Left lobe of liver (tissue), 2 donors: ENCODE results near the gene MED27. TPM values are rescaled to one million over a fixed set of nuclear protein-coding genes. Genes with fewer than 3 reads are reported as not detected.

ENCODE experiments used
- ATAC-seq: fragments of 200-7000 bp; cut with Tn5 transposase; one replicate; pipeline ENCODE4 v1.9.1; 2020; ENCODE audit warnings: mild to moderate bottlenecking, moderate library complexity
- DNase-seq: peaks from one replicate; pipeline ENCODE4 v3.0.0-alpha.2; 2020; ENCODE audit warnings: low spot score
- total RNA-seq: library from RNA; stranded (reverse); gene quantifications from one replicate; pipeline ENCODE4 v1.2.1, GENCODE V29; 2021
- donor health status: DM: no; HTN: no; CAD: no; lungs with moderate emphysema.
- donor health status: DM: no; HTN: yes; CAD: no.

Gene MED27
- total RNA-seq, 1 donor from 2014 or later, result 4.8 TPM

- no peak for ATAC-seq
- DNase-seq, result no peak
Observed at GRCh38 chr9:131891598-131891997, 188.1 kb downstream of the MED27 start.

- ATAC-seq (peak; percentile 25), DNase-seq (no peak)
Observed at GRCh38 chr9:131889437-131890251, 190.0 kb downstream of the MED27 start.

DNA sequence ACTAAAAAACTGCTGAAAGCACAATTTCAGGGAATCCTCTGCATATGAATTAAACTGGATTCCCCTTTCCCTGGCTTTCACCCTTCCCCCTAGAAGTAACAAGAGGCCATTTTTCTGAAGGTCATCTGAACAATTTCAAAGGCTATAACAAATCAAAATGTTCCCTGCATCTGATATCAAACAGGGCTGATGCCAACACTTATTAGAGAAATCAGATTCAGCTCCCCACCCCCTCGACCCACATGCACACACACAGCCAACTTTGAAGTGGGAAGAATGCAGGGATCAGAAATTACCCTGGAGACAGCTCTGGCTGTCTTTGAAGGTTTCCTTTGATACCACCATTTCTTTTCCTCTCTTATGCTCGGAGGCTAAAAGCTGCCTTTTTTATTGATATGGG lies 190.7 kb downstream of the MED27 start:
- DNase-seq (no peak), ATAC-seq (no peak)

DNA sequence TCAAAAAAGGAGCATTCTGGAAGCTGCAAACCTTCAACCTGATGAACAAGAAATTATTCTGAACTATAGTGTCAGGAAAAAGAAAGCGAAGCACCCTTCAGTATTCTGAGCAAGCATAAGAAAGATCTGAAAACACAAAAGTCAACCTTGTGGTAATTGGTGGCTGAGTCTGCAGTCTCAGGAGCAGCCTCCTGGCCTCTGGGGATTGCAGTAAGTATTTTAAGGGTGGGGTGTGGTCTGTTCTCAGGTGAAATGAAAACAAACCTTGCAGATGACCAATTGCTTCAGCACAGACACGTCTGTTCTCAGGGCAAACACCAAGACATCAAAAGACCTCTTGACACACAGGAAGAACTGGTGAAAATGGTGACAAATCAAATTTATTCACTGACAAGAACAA lies 192.0 kb downstream of the MED27 start:
- ATAC-seq, result no peak
- no peak for DNase-seq

- DNase-seq (no peak), ATAC-seq (no peak)
Observed at GRCh38 chr9:131886826-131887225, 192.8 kb downstream of the MED27 start.

DNA sequence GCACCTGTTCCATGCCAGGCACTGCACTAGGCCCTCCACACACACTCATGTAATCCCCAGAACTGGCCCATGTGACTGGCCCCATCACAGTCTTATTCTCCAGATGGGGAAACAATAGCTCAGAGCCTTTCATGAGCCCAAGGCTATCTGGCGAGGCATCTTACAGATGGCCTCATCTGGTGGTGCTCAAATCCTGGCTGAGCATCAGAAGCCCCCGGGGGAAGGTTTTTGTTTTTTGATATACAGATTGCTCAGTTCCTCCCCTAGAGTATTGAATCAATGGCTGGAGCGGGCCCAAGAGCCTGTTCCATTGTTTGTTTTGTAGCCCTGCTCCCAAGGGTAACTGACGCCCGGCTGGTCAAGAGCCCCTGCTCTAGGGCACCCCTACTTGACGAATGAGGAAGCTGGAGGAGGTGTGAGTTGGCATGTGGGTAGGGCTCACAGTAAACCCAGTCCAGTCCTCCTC lies 194.5 kb downstream of the MED27 start:
- ATAC-seq, result no peak

DNA sequence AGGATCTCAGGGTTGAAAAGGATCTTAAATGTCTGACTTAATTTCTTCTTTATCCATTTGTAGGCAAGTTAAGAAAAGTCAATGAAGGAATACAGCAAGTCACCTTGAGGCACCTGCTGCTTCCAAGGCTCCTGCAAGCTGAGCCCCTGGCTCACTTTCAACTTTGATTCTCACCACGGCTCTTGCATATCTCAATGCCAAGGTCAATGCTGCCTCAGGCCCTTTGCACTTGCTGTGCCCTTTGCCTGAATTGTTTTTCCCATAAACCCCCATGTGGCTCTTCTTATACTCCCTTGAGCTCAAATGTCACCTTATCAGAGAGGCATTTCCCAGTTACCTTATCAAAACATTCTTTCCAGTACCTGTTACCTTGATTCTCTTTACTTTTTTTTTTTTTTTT lies 195.4 kb downstream of the MED27 start:
- DNase-seq, result no peak
- ATAC-seq, result no peak

More for the DNA sequence above, 194.5 kb downstream of the MED27 start:
- DNase-seq, result no peak

- DNase-seq (no peak), ATAC-seq (no peak)
Observed at GRCh38 chr9:131880833-131881583, 198.7 kb downstream of the MED27 start.

DNA sequence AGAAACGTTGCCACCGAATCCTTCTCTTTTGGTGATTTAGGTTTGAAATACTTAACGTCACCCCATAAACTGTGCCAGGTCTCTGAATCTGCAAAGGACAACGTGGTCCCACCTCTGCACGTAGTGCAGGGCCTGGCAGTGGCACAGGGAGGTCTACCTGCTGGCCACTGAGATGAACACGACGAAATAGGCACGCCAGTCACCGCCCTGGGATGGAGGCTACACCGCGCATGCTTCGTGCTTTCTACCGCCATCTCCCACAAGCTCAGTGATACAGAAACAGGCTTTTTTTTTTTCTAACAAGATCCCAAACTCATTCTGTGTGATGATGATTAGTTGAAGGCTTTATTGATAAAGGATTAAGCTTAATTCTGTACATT lies 199.8 kb downstream of the MED27 start:
- ATAC-seq (no peak), DNase-seq (no peak)

DNA sequence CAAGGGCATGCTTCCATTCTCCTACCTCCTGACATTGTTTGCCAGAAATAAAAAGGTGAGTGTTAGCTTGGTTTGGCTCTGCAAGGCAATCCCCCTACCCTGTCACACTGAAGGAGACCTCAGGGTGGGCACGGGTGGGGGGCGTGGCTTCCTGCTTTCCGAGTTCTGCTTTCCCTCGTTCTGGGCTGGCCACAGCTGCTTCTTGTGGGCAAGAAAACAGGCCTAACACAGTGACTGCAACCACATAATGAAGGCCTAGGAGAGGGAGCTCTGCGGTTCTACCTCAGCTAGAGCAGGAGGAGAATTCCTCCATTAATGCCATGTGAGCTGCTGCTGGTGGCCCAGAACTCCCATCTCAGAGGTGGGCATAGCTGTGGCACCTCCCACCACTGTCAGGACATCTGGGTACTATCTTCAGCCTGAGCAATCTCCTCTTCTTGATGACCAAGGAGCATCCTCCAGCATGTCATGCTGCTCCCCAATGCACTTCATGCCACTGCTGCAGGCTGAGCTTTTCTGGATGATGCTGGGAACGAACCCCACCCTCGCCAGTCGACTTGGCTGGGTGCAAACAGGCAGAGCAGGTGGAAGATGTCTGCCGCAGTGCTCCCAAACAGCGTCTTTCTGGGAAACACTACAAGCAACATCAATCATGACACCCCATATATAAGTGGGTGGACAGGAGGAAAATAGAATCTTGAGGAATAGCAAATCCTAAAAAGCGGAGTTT lies 200.3 kb downstream of the MED27 start:
- ATAC-seq (no peak), DNase-seq (no peak)

DNA sequence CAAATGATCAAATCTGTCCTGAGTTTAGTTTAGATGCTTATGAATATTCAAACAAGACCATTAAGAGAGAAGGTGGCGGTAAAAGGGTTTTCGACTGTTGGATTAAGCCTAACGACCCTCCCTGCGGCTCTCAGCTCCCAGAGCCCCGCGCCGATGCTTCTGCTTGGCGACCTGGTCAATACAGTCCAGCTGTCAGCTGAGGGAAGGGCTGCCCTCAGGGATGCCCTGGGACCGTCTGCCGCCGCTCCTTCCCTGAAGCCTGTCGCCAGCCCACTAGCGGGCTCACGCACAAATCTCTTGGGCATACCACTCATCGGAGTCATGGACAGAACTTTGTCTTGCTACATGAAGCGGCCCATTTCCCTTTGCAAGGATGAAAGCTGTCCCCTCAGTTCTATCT lies 203.2 kb downstream of the MED27 start:
- no peak for DNase-seq

GRCh38 chr9:131875828-131876485 lies 203.7 kb downstream of the MED27 start:
- no peak for ATAC-seq
- no peak for DNase-seq

More for the DNA sequence above, 203.2 kb downstream of the MED27 start:
- no peak for ATAC-seq

GRCh38 chr9:131874916-131875670 lies 204.6 kb downstream of the MED27 start:
- ATAC-seq (no peak), DNase-seq (no peak)

DNA sequence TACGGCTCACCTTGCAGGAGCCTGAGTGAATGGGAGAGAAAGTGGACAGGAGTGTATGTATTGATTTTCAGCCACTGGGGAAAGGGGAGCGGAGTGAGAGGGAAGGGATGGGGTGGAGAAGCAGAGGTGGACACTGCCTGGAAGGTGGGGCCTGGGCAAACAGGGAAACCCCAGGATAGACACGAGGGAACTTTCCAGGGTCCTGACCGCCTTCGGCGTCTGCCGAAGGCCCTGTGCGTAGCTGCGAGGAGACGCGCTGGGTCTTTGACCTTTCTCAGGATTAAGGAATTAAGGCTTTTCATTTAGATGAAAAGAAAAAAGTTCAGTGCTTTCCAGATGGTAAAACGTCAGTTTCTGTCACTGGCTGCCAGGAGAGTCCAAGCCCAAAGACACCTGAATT lies 205.2 kb downstream of the MED27 start:
- DNase-seq (no peak), ATAC-seq (no peak)

GRCh38 chr9:131873891-131874440 lies 205.7 kb downstream of the MED27 start:
- ATAC-seq, result no peak
- no peak for DNase-seq

GRCh38 chr9:131873335-131873734 lies 206.3 kb downstream of the MED27 start:
- no peak for ATAC-seq

DNA sequence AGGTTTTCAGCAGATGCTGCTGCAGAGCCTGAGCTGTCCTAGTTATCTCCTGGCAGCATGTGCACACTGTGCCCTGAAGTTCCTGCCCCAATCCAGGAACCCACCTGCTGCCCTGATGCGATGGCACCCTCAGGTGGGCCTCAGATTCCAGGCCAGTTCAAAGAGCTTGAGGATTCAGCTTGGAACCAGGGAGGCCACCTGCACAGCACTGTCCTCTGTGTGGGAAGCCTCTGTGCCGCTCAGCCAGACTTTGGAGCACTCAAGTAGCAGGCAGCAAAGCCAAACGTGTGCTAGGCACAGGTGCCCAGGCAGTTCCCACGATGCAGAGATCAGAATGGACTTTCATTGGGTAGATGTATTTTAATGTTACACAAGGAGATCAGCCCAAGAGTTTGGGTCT lies 207.0 kb downstream of the MED27 start:
- no peak for ATAC-seq
- no peak for DNase-seq

More at GRCh38 chr9:131873335-131873734, 206.3 kb downstream of the MED27 start:
- DNase-seq, result no peak

DNA sequence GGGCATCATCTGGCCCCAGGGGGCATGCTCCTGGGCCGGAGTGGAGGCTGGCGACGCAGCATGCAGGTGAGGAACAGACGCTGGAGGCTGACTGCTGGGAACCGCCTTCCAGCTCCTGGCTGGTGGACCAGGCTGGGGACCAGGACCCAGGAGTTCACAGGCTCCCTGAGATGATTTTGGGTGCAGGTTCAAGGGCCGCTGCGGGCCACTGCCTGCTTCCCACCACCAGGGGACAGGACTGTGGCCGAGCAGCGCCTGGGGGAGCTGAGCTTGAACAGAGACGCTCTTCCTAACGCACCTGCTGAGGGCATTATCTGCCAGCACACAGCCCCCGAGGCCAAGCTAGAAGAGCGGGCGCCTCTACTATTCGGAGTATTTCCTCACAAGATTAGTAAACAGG lies 207.7 kb downstream of the MED27 start:
- ATAC-seq (no peak), DNase-seq (no peak)

- ATAC-seq, result no peak
- no peak for DNase-seq
Observed at GRCh38 chr9:131870156-131870555, 209.5 kb downstream of the MED27 start.

- no peak for ATAC-seq
- DNase-seq, result no peak
Observed at GRCh38 chr9:131869348-131869747, 210.3 kb downstream of the MED27 start.
